GM18508 (cell line): ENCODE data around the gene INPP5D.
"Not testable (repeated sequence)": the region's sequence is repeated elsewhere in the genome, so short reads cannot be mapped to it uniquely, and the experiment has no call there.

Experiments used
- ATAC-seq: cut with Tn5 transposase; IDR thresholded peaks from one replicate; pipeline ENCODE4 v1.9.1; 2021; ENCODE audit warnings: moderate number of reproducible peaks; ENCODE audit not compliant: insufficient read depth, unreplicated experiment

The INPP5D gene

DNA sequence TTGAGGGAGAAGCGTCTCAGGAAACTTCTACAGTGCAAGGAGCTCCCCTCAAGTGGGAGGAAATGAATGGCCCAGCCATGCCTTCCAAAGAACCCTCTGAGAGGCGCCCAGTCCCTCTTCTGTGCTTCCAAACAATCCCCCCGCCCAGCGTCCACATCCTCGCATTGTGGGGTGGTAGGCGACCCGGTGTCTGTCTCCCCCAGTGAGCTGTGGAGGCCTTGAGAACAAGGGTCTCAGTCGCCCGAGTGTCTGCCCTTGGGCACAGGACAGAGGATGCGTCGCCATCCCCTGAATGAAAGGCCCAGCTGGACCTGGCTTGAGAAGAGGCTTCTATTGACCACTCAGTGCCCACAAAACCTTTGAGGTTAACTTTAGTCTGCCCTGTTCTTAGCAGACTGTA, 29.7 kb downstream of the INPP5D start:
- no peak for ATAC-seq

- ATAC-seq, result no peak
Measured at GRCh38 chr2:233090879-233091278, 30.7 kb downstream of the INPP5D start.

DNA sequence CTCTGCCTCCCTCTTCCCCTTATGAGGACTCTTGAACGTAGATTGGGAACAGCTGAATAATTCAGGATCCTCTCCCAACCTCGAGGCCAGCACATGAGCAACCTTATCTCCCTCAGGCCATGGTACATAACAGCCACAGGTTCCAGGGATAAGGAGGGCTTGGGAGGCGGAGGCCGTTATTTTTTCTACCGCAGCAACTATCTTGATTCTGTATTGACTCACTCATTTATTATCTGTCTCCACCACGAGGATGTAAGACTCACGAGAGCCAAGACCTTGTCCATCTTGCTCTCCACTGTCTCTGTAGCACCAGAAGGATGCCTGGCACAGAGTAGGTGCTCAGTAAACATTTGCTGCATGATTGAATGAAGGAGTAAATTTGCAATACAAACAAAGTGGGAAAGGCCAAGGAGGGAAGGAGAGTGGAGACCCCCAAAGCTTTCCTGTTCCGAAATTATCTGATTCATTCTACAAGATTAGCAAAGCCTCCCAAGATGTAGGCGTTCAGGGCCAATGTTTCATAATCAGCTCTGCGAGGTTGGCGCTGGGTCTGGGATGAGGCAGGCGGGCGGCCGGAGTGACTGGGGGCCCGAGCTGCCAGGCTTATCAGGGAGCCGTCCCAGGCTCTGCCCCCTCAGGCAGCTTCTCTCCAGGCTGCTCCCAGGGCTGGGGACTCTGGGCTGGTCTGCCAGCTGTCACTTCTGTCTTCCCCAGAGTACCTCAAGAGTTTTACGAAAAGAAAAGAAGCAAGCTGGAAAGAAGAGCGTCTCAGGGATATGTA, 31.6 kb downstream of the INPP5D start:
- no peak for ATAC-seq

GRCh38 chr2:233092432-233093165, 32.5 kb downstream of the INPP5D start:
- no peak for ATAC-seq

GRCh38 chr2:233093166-233093448, 33.0 kb downstream of the INPP5D start:
- ATAC-seq, result no peak

- no peak for ATAC-seq
Measured at GRCh38 chr2:233093721-233094120, 33.6 kb downstream of the INPP5D start.

DNA sequence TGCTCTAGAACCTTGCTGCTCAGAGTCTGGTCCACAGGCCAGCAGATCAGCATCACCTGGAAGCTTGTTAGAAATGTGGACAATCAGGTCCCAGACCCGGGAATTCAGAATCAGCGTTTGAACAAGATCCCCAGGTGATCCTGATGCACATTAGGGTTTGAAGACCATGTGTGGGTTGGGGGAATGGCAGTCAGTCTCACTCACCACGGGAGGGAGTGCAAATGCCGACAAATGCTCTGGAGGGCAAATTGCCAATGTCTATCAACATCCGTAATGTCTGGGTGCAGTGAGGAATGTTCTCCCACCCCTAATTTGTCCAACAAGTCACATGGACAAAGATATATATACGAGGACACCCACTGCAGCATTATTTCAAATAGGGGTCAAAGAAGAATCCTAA, 34.5 kb downstream of the INPP5D start:
- ATAC-seq, result no peak

- ATAC-seq, result no peak
Measured at GRCh38 chr2:233096006-233096405, 35.9 kb downstream of the INPP5D start.

GRCh38 chr2:233098618-233099017, 38.5 kb downstream of the INPP5D start:
- no peak for ATAC-seq

- ATAC-seq, result not testable (repeated sequence)
Measured at GRCh38 chr2:233099820-233100191, 39.7 kb downstream of the INPP5D start.

DNA sequence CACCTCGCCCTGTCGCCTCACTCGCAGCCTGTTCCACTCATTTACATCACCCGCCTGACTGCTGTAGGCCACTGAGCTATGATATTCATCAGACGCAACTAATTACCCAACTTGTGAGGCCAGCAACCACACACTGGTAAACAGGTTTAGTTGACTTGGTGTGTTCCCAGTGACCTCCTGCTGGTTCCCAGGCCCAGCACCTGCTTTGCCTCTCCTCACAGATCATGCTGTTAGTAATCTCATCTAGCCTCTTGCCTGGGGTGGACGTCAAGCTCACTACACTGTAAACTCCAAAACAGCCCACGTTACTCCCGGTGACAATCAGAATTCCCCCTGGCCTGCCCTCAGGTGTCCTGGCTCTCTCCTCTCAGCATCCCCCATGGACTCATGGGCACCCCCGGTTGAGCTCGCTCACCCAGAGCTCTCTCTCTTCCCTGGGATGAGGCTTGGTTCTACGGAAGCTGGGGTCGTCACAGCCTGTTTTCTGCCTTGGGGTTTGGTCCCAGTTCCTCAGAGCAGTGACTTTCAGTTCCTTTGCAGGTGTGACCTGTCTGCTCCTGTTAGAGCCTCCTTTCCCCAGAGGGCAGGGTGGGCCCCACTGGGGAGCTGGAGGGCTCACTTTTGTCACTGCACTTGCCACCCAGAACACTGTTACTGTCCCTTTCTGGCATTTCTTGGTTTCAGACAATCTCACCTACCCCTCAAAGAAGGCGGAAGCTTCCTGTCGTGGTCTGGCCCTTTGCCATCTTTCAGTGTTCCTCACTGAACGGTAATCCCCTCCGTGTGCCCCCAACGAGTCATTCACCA, 40.3 kb downstream of the INPP5D start:
- peak; percentile 55 for ATAC-seq

GRCh38 chr2:233101141-233101540, 41.0 kb downstream of the INPP5D start:
- no peak for ATAC-seq

DNA sequence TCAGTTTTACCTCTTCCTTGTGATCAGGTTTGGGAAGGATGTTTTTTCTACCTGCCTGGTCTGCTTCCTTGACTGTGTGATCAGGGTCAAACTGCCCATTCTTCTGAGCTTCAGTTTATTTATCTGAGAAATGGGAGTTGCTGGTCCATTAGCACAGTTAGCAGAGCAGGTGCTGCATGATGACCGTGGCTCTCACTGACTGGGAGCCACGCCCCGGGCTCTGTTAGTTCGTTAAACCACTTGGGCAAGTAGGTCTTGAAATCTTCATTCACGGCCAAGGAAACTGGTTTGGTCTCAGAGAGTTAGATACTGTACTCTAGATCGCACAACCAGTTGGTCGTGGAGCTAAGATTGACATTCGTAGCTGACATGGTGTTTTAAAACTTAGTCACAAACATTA, 41.7 kb downstream of the INPP5D start:
- ATAC-seq, result no peak

- ATAC-seq, result no peak
Measured at GRCh38 chr2:233105156-233105895, 45.2 kb downstream of the INPP5D start.

DNA sequence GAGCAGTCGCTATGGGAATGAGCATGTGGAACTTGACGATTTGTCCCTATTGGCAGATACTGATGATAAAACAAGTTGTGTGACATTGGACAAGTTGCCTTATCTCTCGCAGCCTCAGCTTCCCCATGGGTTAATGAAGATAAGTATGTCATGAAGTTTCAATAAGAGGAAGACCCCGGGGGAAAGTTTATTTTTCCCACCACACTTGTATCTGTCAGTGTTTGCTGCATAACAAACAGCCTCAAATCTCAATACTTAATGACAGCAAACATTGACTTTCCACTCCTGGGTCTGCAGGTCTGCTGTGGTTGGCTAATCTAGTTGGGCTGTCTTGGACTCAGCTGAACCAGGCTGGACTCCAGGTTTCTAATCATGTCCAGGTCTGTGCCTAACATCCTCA, 45.8 kb downstream of the INPP5D start:
- ATAC-seq, result no peak

GRCh38 chr2:233107011-233107410, 46.9 kb downstream of the INPP5D start:
- no peak for ATAC-seq

GRCh38 chr2:233107831-233108300, 47.7 kb downstream of the INPP5D start:
- ATAC-seq, result no peak

DNA sequence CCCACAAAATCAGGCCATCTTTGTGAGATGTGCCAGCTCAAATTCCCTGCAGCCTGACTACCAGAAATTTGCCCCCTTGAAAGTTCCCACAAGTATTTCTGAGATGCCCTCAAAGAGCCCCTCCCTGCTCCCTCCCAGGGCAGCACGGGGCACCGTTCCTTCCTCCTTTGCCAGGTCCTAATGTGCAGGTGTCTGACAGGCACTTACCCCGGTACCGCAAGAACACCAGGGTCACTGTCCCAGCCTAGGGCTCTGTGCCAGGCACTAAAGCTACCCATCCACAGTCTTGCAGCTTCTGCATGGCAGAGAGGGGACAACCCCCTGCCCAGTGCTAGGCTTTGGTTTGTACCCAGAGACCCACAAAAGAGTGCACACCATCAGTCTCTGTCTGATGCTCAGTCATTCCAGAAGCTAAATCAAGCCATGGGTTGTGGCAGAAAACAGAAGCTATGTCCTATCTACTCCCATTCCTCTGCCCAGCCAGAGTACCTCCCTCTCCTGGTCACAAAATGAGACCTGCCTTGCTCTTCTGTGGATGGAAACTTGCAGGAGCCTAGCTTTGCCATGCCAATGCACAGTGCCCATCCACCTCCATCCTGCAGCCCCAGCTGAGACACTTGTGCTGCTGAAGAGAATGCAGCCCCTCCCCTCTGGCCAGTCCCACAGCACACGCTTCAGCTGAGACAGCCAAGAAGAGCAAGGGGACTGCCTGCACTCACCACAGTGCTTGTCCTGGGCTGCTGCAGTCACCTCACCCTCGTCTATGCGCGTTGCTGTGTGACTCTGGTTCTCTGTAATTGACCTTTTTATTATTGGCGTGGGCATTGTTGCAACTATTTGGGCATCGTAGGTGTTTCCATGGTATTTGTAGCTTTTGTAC, 48.7 kb downstream of the INPP5D start:
- no peak for ATAC-seq

DNA sequence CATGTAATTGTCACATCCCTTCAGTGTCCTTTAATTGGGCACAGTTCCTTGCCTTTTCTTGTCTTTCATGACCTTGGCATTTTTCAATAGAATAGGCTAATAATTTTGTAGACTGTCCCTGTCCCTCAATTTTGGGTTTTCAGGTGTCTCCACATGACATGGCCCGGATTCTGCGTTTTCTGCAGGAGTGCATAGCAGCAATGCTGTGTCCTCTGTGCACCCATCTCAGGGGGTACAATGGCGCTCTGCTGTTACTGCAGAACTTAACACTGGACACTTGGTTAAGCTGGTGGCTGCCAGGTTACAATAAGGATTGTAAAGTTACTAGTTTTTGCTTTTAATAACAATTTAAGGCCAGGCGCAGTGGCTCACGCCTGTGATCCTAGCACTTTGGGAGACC, 51.3 kb downstream of the INPP5D start:
- no peak for ATAC-seq

DNA sequence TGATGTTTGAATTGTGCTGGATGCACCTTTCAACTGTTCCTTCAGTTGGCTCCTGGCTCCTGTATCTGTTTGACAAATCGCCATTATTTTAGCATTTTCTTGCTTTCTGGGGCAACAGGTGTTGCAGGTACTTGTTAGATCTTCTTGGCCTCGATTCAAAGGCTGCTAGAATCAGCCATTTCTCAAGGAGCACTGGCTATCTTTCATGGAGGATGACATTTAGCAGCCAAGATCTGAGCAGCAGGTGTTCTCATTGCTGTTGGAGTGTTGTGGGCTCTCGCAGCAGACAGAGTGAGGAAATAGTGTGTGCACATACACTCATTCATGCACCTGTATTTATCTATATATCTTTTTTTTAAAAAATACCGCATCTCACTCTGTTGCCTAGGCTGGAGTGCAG, 52.2 kb downstream of the INPP5D start:
- ATAC-seq, result no peak
